Testis (tissue), 2 donors: Measurements from ENCODE around the gene TRAF3IP3.

Source experiments
- CTCF ChIP-seq, 3 experiments: fragments of 450-650 bp in 2 of 3; fragments of 200-600 bp in 1 of 3; sonication (generic) in 1 of 3; IDR thresholded peaks; one replicate each; pipeline ENCODE4 v1.5.1; 2016 to 2019; ENCODE audit warnings: antibody characterized with exemption in 3 of 3, mild to moderate bottlenecking in 2 of 3, moderate library complexity in 1 of 3
- POLR2A ChIP-seq: fragments of 450-650 bp; IDR thresholded peaks from one replicate; pipeline ENCODE4 v1.6.1; 2017; ENCODE audit warnings: antibody characterized with exemption, mild to moderate bottlenecking, moderate library complexity

GRCh38 chr1:209728466-209728865 lies 27.4 kb upstream of the TRAF3IP3 start:
- TF ChIP-seq CTCF (IDR thresholded peaks at IDR 0.05), result no peak
- TF ChIP-seq POLR2A, result no peak
